A549 treated with Hydrocortisone at 1 μM for 4 hours (cell line): ENCODE data around the gene CCDC180. TPM values are rescaled to one million over a fixed set of nuclear protein-coding genes. Genes with fewer than 3 reads are reported as not detected.

Experiments used
- total RNA-seq: library from RNA; stranded (reverse); fragments of 200-300 nt; extraction: Qiagen RNA extraction; gene quantifications from 5 replicates; pipeline ENCODE4 v1.2.3, GENCODE V29; 2022

Gene CCDC180
- 0.48 to 1.2 TPM (median 0.82 TPM) in 5 replicates for total RNA-seq

GRCh38 chr9:97307500-97308163, at the start of gene CCDC180:
TSS of gene CCDC180 (plus strand) at chr9:97307659. CDS start at chr9:97308064, 405 bp downstream.

Other genes with a start within 250 kb of the CCDC180 start
- 10.7 to 16.0 TPM (median 13.0 TPM) in 5 replicates for gene TDRD7, start 104.4 kb downstream of the CCDC180 start, total RNA-seq
- gene TMOD1, start 194.0 kb downstream of the CCDC180 start, total RNA-seq: 1.6 to 2.3 TPM (median 1.8 TPM) in 5 replicates